K562 (cell line): ENCODE data around the gene HIPK1. TPM values are rescaled to one million over a fixed set of nuclear protein-coding genes. Genes with fewer than 3 reads are reported as not detected.

ENCODE experiments used
- ATF1 ChIP-seq, 2 experiments: fragments of 450-650 bp in 1 of 2; IDR thresholded peaks; 2 replicates each; pipeline ENCODE4 v1.6.1; 2016; ENCODE audit warnings: missing compliant biosample characterization in 1 of 2, missing genetic modification characterization in 1 of 2
- BACH1 ChIP-seq: fragments of 200-800 bp; sonication (Bioruptor generic); IDR thresholded peaks from 2 replicates; pipeline ENCODE4 v1.6.1; 2016; ENCODE audit warnings: missing genetic modification characterization, missing compliant biosample characterization
- DNMT1 ChIP-seq: fragments of 450-650 bp; IDR thresholded peaks from 2 replicates; pipeline ENCODE4 v1.6.1; 2016; ENCODE audit warnings: antibody characterized with exemption, mild to moderate bottlenecking
- FIP1L1 ChIP-seq: fragments of 200-400 bp; formaldehyde crosslinking; IDR thresholded peaks from 2 replicates; pipeline ENCODE4 v1.6.1; 2018; ENCODE audit warnings: mild to moderate bottlenecking, low read depth, low read length; ENCODE audit not compliant: poor library complexity, severe bottlenecking
- GATA2 ChIP-seq: sonication (generic); formaldehyde crosslinking; IDR thresholded peaks from 2 replicates; pipeline ENCODE4 v1.4.0; 2020; ENCODE audit warnings: mild to moderate bottlenecking, missing genetic modification reagents
- KLF13 ChIP-seq: fragments of 450-650 bp; IDR thresholded peaks from 2 replicates; pipeline ENCODE4 v1.6.1; 2016; ENCODE audit warnings: missing genetic modification characterization, low read depth, mild to moderate bottlenecking, missing compliant biosample characterization, moderate library complexity, borderline replicate concordance
- PCBP1 ChIP-seq: fragments of 200-400 bp; formaldehyde crosslinking; IDR thresholded peaks from 2 replicates; pipeline ENCODE4 v1.6.1; 2018; ENCODE audit warnings: mild to moderate bottlenecking, low read depth, low read length; ENCODE audit not compliant: poor library complexity, severe bottlenecking
- POLR2G ChIP-seq: fragments of 200-400 bp; formaldehyde crosslinking; IDR thresholded peaks from 2 replicates; pipeline ENCODE4 v1.6.1; 2017; ENCODE audit warnings: low read depth, mild to moderate bottlenecking, antibody characterized with exemption, low read length, moderate library complexity
- PPARD ChIP-seq: fragments of 250-450 bp; sonication (Bioruptor Pico); IDR thresholded peaks from 2 replicates; pipeline ENCODE4 v1.8.0; 2022; ENCODE audit warnings: inconsistent platforms, mild to moderate bottlenecking, moderate library complexity
- RBM14 ChIP-seq: fragments of 200-400 bp; formaldehyde crosslinking; IDR thresholded peaks from 2 replicates; pipeline ENCODE4 v1.6.1; 2018; ENCODE audit warnings: low read depth, mild to moderate bottlenecking, low read length, moderate library complexity, borderline replicate concordance; ENCODE audit not compliant: insufficient read depth
- RCOR1 ChIP-seq, 2 experiments: IDR thresholded peaks; 2 replicates each; pipeline ENCODE4 v1.6.1; 2012; ENCODE audit warnings: low read depth in 2 of 2, low read length in 2 of 2, borderline replicate concordance in 1 of 2, improper control_type of control experiment in 1 of 2
- SRF ChIP-seq, 2 experiments: fragments of 250-450, 450-650 bp in 1 of 2; sonication (Bioruptor Pico) in 1 of 2; sonication (generic) in 1 of 2; formaldehyde crosslinking; IDR thresholded peaks; 2 replicates each; pipeline versions ENCODE4 v1.5.0 to v1.5.1; 2020 to 2022; ENCODE audit warnings: mild to moderate bottlenecking in 1 of 2, missing genetic modification reagents in 1 of 2
- SRSF3 ChIP-seq: fragments of 200-400 bp; formaldehyde crosslinking; IDR thresholded peaks from 2 replicates; pipeline ENCODE4 v1.6.1; 2016; ENCODE audit warnings: mild to moderate bottlenecking, low read length, moderate library complexity; ENCODE audit not compliant: insufficient read depth
- ZNF551 ChIP-seq: fragments of 250-450 bp; sonication (Bioruptor Pico); IDR thresholded peaks from 2 replicates; pipeline ENCODE4 v1.5.0; 2021; ENCODE audit warnings: mild to moderate bottlenecking, moderate library complexity
- polyA plus RNA-seq, 8 experiments: library from polyadenylated mRNA; depleted of rRNA in 4 of 8; stranded (reverse) in 5 of 8; unstranded in 3 of 8; fragments of >200 nt; fragmentation: Nextera tagmentation in 2 of 8; fragmentation: Illumina TruSeq in 1 of 8; extraction: Ambion mirVana in 2 of 8; extraction: Trizol in 1 of 8; gene quantifications; 2 replicates each; pipeline versions ENCODE4 v1.2.1 to v1.2.3, GENCODE V29; 2011 to 2014; ENCODE audit warnings: inconsistent platforms in 1 of 8, missing spikeins in 1 of 8
- total RNA-seq, 7 experiments: library from RNA; depleted of rRNA in 6 of 7; stranded (reverse); fragments of >200 nt in 6 of 7; fragmentation: Illumina TruSeq in 2 of 7; extraction: Trizol in 2 of 7; gene quantifications; 2 replicates each; pipeline versions ENCODE4 v1.2.1 to v1.2.3, GENCODE V29; 2011 to 2021; ENCODE audit warnings: low replicate concordance in 1 of 7
- TF ChIP-seq, protein P1 (sequence below): IDR thresholded peaks from 2 replicates; pipeline ENCODE4 v1.6.1; 2014; ENCODE audit warnings: antibody characterized with exemption
- TF ChIP-seq, protein P2 (sequence below), 2 experiments: fragments of 450-650 bp; formaldehyde crosslinking in 1 of 2; IDR thresholded peaks; 2 replicates each; pipeline versions ENCODE4 v1.4.0 to v1.6.1; 2014 to 2020; ENCODE audit warnings: mild to moderate bottlenecking in 2 of 2, borderline replicate concordance in 1 of 2, low read depth in 1 of 2

Gene HIPK1
- total and polyA plus RNA-seq, 9 of the 15 experiments (the other 6 are each of a cell fraction or from before 2014, with no cell fraction given), result 10.0 to 57.9 (median 29.6) TPM

DNA sequence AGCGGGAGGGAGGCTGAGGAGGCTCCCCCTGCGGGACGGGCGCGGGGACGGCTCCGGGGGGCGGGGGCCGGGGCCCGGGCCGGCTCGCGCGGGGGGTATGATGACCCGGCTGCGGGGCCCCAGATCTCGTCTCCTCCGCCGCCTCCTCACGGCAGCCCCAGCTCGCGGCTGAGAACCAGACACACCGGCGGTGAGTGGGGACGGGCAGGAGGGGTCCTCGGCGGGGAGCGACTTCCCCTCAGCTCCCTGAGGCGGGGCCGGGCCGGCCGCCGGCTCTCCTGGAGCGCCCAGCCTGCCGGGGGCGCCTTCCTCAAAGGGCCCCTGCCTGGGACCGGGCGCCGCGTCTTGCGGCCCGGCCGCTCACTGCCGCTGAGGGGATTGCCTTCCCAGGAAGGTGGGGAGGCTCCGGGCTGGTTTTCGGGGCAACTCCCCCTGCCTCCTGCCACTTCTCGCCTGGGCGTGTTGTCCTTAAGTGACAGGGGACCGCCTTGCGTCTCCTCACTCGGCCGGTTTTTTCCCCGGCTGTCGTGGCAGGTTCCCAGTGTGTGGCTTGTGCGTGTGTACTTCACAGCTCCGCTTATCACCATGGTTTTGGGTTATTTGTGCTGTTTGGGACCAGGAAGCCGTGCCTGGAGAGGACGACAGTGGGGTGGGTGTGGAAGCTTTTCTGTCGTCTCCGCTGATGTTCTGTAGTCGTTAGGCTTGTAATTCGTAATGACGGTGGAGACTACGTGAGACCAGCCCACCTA is 800 bp downstream of the HIPK1 start (continued):
- TF ChIP-seq PPARD (CRISPR knock-in tag) (no peak), SRF (CRISPR knock-in tag; IDR thresholded peaks at IDR 0.05) (0 out of 4 replicates have a peak, but pooled peaks of 1 of the 2 experiments have one; percentile 42), GATA2 (CRISPR knock-in tag) (no peak), DNMT1 (no peak), PCBP1 (no peak), ZNF551 (CRISPR knock-in tag) (no peak), FIP1L1 (peak; percentile 34), BACH1 (tag) (no peak), ATF1 (CRISPR knock-in tag; IDR thresholded peaks at IDR 0.05) (no peak), ATF1 (tag; IDR thresholded peaks at IDR 0.05) (peak; percentile 7; the same call in 1 of the 2 replicates), POLR2G (peak; percentile 86), RBM14 (0 out of 2 replicates have a peak, but pooled peaks have one; percentile 36), RCOR1 (IDR thresholded peaks at IDR 0.05; ENCODE audit: borderline replicate concordance in 1 of 2, low read depth in 2 of 2, low read length in 2 of 2) (peak in 1 of 2 experiments; percentile 43; a peak in 1 of 4 replicates), SRSF3 (no peak), KLF13 (tag) (0 out of 2 replicates have a peak, but pooled peaks have one; percentile 23)
- TF ChIP-seq, protein P1, sequence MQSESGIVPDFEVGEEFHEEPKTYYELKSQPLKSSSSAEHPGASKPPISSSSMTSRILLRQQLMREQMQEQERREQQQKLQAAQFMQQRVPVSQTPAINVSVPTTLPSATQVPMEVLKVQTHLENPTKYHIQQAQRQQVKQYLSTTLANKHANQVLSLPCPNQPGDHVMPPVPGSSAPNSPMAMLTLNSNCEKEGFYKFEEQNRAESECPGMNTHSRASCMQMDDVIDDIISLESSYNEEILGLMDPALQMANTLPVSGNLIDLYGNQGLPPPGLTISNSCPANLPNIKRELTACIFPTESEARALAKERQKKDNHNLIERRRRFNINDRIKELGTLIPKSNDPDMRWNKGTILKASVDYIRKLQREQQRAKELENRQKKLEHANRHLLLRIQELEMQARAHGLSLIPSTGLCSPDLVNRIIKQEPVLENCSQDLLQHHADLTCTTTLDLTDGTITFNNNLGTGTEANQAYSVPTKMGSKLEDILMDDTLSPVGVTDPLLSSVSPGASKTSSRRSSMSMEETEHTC, result 0 out of 2 replicates have a peak, but pooled peaks have one; percentile 20
- TF ChIP-seq, protein P2, sequence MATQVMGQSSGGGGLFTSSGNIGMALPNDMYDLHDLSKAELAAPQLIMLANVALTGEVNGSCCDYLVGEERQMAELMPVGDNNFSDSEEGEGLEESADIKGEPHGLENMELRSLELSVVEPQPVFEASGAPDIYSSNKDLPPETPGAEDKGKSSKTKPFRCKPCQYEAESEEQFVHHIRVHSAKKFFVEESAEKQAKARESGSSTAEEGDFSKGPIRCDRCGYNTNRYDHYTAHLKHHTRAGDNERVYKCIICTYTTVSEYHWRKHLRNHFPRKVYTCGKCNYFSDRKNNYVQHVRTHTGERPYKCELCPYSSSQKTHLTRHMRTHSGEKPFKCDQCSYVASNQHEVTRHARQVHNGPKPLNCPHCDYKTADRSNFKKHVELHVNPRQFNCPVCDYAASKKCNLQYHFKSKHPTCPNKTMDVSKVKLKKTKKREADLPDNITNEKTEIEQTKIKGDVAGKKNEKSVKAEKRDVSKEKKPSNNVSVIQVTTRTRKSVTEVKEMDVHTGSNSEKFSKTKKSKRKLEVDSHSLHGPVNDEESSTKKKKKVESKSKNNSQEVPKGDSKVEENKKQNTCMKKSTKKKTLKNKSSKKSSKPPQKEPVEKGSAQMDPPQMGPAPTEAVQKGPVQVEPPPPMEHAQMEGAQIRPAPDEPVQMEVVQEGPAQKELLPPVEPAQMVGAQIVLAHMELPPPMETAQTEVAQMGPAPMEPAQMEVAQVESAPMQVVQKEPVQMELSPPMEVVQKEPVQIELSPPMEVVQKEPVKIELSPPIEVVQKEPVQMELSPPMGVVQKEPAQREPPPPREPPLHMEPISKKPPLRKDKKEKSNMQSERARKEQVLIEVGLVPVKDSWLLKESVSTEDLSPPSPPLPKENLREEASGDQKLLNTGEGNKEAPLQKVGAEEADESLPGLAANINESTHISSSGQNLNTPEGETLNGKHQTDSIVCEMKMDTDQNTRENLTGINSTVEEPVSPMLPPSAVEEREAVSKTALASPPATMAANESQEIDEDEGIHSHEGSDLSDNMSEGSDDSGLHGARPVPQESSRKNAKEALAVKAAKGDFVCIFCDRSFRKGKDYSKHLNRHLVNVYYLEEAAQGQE (IDR thresholded peaks at IDR 0.05; ENCODE audit: borderline replicate concordance), result no peak
- TF ChIP-seq, protein P2 (CRISPR knock-in tag; IDR thresholded peaks at IDR 0.05; ENCODE audit: low read depth), result peak; percentile 77; the same call in 1 of the 2 replicates
